Ishikawa (cell line): ENCODE results near the gene TADA2A.

Experiments used
- CEBPB ChIP-seq: IDR thresholded peaks from 2 replicates; pipeline ENCODE4 v1.6.1; 2012
- EGR1 ChIP-seq: IDR thresholded peaks from 2 replicates; pipeline ENCODE4 v1.6.1; 2012
- EP300 ChIP-seq: IDR thresholded peaks from 2 replicates; pipeline ENCODE4 v1.6.1; 2012; ENCODE audit warnings: borderline replicate concordance
- MAX ChIP-seq: IDR thresholded peaks from 2 replicates; pipeline ENCODE4 v1.6.1; 2012
- RAD21 ChIP-seq: IDR thresholded peaks from 2 replicates; pipeline ENCODE4 v1.6.1; 2012; ENCODE audit warnings: low read depth
- REST ChIP-seq: IDR thresholded peaks from 2 replicates; pipeline ENCODE4 v1.6.1; 2012; ENCODE audit warnings: low read depth, mild to moderate bottlenecking
- TCF12 ChIP-seq: IDR thresholded peaks from 2 replicates; pipeline ENCODE4 v1.6.1; 2012; ENCODE audit warnings: low read depth

DNA sequence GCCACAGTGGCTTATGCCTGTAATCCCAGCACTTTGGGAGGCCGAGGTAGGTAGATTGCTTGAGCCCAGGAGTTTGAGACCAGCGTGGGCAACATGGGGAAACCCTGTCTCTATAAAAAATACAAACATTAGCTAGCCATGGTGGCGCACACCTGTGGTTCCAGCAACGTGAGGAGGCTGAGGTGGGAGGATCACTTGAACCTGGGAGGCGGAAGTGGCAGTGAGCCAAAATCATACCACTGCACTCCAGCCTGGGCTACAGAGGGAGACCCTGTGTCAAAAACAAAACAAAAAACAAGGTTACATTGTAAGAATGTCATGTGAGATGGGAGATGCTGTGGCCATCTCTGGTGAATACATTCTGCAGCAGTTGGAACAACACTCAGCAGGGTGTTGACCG, 96.5 kb downstream of the TADA2A start:
- no peak for TF ChIP-seq CEBPB
- TF ChIP-seq EP300: no peak
- TF ChIP-seq MAX: no peak
- TF ChIP-seq REST: no peak
- no peak for TF ChIP-seq RAD21
- TF ChIP-seq EGR1: no peak
- TF ChIP-seq TCF12: no peak
